ENCODE data around the gene ATRX. TPM values are rescaled to one million over a fixed set of nuclear protein-coding genes. Genes with fewer than 3 reads are reported as not detected.
"Not testable (repeated sequence)": the region's sequence is repeated elsewhere in the genome, so short reads cannot be mapped to it uniquely, and the experiment has no call there.

The ATRX gene
- total RNA-seq, 1 donor from 2014 or later, result 83.4 TPM

DNA sequence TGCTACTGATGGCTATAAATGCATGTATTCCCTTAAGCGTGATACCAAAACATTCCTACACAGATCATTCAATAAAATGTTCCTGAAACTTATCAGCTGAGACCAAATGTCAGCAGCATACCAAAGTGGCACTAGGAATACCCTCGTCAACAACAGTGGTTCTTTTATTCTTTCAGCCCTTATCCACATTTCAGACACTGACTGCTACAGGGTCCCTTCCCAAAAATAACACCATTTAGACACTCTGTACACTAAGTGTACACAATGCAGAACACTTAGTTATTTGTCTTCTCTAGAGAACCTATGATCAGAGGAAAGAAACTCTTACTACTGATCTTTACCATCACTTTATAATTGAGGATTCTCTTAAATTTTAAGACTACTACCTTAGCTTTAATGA is 94.1 kb downstream of the ATRX start:
- DNase-seq, result no peak
- H3K4me1 ChIP-seq, result no peaks in the 10 kb centered on the region
- no peaks in the 10 kb centered on the region for H3K27me3 ChIP-seq
- no peak for ATAC-seq
- TF ChIP-seq, protein P1, sequence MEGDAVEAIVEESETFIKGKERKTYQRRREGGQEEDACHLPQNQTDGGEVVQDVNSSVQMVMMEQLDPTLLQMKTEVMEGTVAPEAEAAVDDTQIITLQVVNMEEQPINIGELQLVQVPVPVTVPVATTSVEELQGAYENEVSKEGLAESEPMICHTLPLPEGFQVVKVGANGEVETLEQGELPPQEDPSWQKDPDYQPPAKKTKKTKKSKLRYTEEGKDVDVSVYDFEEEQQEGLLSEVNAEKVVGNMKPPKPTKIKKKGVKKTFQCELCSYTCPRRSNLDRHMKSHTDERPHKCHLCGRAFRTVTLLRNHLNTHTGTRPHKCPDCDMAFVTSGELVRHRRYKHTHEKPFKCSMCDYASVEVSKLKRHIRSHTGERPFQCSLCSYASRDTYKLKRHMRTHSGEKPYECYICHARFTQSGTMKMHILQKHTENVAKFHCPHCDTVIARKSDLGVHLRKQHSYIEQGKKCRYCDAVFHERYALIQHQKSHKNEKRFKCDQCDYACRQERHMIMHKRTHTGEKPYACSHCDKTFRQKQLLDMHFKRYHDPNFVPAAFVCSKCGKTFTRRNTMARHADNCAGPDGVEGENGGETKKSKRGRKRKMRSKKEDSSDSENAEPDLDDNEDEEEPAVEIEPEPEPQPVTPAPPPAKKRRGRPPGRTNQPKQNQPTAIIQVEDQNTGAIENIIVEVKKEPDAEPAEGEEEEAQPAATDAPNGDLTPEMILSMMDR (IDR thresholded peaks at IDR 0.05), result no peak
- H3K36me3 ChIP-seq, result no peaks in the 10 kb centered on the region
- no peaks in the 10 kb centered on the region for H3K9me3 ChIP-seq
- H3K4me3 ChIP-seq, result no peak overlapping the region
- H3K27ac ChIP-seq, result no peak overlapping the region
- intact Hi-C loops (cut with DNase I), result no loop called here

DNA sequence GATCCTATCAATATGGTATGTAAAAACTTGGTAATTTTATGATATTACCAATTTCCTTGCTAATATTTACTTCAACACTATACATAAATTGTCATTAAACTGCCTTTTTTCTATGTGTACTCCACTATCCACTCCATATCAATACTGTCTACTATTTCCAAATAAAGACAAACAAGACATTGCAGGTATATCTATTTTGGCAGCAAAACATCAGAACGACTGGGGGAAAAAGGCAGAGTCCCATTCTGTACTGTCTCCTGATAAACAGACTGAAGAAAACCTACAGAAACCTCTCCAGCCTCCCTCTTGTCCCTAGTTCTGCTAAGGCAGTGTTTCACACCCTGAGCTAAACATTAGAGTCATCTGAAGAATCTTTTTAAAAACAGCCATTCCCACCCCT is 96.6 kb downstream of the ATRX start:
- no peaks in the 10 kb centered on the region for H3K27me3 ChIP-seq
- no peaks in the 10 kb centered on the region for H3K9me3 ChIP-seq
- TF ChIP-seq, protein P1 (IDR thresholded peaks at IDR 0.05), result no peak
- H3K36me3 ChIP-seq, result peaks cover 2% of the 10 kb centered on the region
- DNase-seq (no peak), ATAC-seq (no peak)
- intact Hi-C loops (cut with DNase I), result no loop called here
- H3K4me3 ChIP-seq, result no peak overlapping the region
- H3K4me1 ChIP-seq, result no peaks in the 10 kb centered on the region
- no peak overlapping the region for H3K27ac ChIP-seq

DNA sequence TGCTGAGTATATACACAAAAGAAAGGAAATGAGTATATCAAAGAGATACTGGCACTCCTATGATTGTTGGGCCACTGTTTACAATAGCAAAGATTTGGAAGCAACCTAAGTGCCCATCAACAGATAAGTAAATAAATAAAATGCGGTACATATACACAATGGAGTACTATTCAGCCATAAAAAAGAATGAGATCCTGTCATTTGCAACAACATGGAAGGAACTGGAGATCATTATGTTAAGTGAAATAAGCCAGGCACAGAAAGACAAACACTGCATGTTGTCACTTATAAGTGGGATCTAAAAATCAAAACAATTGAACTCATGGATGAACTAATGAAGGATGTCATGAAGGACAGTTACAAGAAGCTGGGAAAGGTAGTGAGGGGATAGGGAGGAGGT is 100.3 kb downstream of the ATRX start:
- DNase-seq; H3K4me1 ChIP-seq; H3K9me3 ChIP-seq; H3K27me3 ChIP-seq; H3K4me3 ChIP-seq; H3K27ac ChIP-seq; ATAC-seq; intact Hi-C loops (cut with DNase I): not testable (repeated sequence)
- peaks cover 20% of the 10 kb centered on the region for H3K36me3 ChIP-seq

DNA sequence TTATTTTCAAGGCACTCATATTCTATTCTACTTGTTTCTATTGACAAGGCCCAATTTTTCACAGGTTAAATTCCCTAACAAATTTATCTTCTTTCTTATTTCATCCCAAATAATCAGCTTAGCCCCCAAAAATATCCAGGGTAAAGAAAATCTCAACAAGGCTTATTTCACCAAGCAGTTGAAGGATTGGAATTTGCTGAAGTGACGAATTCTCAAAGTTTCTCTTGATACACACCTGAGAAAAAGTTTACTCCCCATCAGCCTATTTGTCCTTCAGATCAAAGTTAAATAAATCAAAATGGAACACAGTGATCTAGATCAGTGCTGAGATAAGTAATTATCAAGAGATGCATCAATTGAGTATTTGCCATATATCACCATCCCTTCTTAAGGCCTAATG is 106.9 kb downstream of the ATRX start:
- H3K4me3 ChIP-seq, result no peak overlapping the region
- TF ChIP-seq, protein P1 (IDR thresholded peaks at IDR 0.05), result no peak
- peaks cover 19% of the 10 kb centered on the region for H3K36me3 ChIP-seq
- no peak for ATAC-seq
- intact Hi-C loops (cut with DNase I), result no loop called here
- H3K9me3 ChIP-seq, result no peaks in the 10 kb centered on the region
- H3K27ac ChIP-seq, result no peak overlapping the region
- DNase-seq, result no peak
- H3K27me3 ChIP-seq, result no peaks in the 10 kb centered on the region
- H3K4me1 ChIP-seq, result no peaks in the 10 kb centered on the region

DNA sequence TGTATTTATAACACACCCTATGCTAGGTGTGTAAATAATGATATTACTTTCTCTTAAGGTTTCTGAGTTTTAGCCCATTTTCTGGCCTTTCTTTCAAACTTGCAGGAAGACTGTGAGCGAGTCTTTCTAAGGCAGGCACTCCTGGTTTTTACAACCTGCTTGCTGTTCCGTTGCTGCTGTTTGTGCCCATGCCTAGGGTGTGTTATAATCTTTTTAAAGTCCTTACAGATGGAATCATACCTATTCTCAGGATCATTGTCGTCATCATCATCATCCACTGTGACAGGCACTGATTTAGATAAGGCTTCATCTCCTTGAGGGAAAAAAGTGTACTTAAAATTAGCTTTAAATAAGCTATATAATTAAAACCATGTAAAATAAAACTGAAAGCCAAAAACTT is 110.0 kb downstream of the ATRX start:
- ATAC-seq, result no peak
- Histone ChIP-seq H3K4me3 (no peak overlapping the region), H3K9me3 (no peaks in the 10 kb centered on the region), H3K27ac (no peak overlapping the region), H3K36me3 (peaks cover 3% of the 10 kb centered on the region), H3K4me1 (no peaks in the 10 kb centered on the region), H3K27me3 (no peaks in the 10 kb centered on the region)
- TF ChIP-seq, protein P1 (IDR thresholded peaks at IDR 0.05), result no peak
- intact Hi-C loops (cut with DNase I), result no loop called here
- no peak for DNase-seq

DNA sequence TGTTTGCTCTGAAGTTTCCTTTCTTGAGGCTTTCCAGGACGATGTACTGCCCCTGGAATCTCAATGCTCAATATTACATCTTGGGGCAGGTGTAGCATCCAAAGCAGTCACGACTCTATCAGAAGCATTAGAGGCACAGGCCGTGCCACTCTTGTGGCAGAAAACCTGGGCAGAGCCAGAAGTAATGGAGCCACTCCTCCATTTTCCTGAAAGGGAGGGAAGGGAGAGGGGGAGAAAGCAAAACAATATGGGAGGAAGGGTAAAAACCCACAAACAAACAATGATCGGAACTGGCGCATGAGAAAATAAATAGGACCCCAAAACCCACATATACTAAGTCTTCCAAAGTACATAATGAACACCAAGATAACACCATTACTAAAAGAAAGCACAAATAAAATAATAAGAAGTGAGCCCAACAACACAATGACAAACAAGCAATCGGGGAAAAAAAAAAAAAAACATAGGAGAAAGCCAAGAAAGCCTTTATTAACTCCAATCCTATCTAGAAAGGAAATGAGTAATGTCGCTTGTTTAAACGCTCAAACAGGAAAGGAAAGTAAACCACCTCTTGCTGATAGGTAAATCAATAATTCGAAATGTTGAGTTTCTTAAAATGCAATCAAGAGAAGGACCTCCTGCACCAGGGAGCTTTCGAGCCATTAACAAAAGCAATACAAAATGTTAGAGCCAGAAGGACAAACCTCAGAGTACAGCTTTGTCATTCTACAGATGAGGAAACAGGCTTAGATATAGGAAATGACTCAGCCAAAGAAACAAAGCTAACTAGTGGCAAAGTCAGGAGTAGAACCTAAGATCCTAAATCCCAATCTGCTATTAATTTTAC is 117.4 kb downstream of the ATRX start:
- TF ChIP-seq, protein P1 (IDR thresholded peaks at IDR 0.05), result no peak
- Histone ChIP-seq H3K36me3 (no peaks in the 10 kb centered on the region), H3K9me3 (no peaks in the 10 kb centered on the region), H3K27me3 (no peaks in the 10 kb centered on the region), H3K4me3 (no peak overlapping the region), H3K27ac (no peak overlapping the region), H3K4me1 (no peaks in the 10 kb centered on the region)
- ATAC-seq, result no peak
- intact Hi-C loops (cut with DNase I), result no loop called here
- no peak for DNase-seq

All from upper lobe of right lung (tissue), 1 donor.